IMR-90 (cell line): ENCODE measurements around the gene OR2B6. TPM values are rescaled to one million over a fixed set of nuclear protein-coding genes. Genes with fewer than 3 reads are reported as not detected.

Experiments
- ATAC-seq: fragments of 200-7000 bp; cut with Tn5 transposase; 2 replicates; pipeline ENCODE4 v1.9.1; 2020; ENCODE audit warnings: low read depth, mild to moderate bottlenecking, moderate library complexity
- BruUV-seq: library from RNA; stranded (reverse); fragments of 400-500 nt; replicated peaks from 2 replicates; lab custom pipeline; 2021; lab: Mats Ljungman, UMichigan
- CTCF ChIA-PET: fragments of 300-600 bp; formaldehyde crosslinking; extraction: SDS; loops from one replicate; lab custom pipeline; 2021; ENCODE audit warnings: antibody characterized with exemption; lab: Yijun Ruan, JAX
- POLR2A ChIA-PET: fragments of 300-600 bp; sonication (Branson Sonifier 250); formaldehyde crosslinking; loops from one replicate; lab custom pipeline; 2022; ENCODE audit warnings: antibody characterized with exemption; ENCODE audit not compliant: unreplicated experiment; lab: Charles Lee
- DNase-seq: peaks from one replicate; pipeline ENCODE4 v3.0.0; 2013
- H2AFZ ChIP-seq: replicated peaks from 2 replicates; pipeline ENCODE3; 2013; ENCODE audit warnings: low read length, mild to moderate bottlenecking; ENCODE audit not compliant: poor library complexity
- H2AK5ac ChIP-seq: 2 replicates; pipeline ENCODE4 v1.6.1; 2013; ENCODE audit warnings: low read depth, low read length, inconsistent platforms
- H2AK9ac ChIP-seq: replicated peaks from 2 replicates; pipeline ENCODE3; 2013; ENCODE audit warnings: mild to moderate bottlenecking, low read depth, low read length, moderate library complexity; ENCODE audit not compliant: poor library complexity
- H2BK120ac ChIP-seq: 2 replicates; pipeline ENCODE4 v1.6.1; 2013; ENCODE audit warnings: low read depth, low read length, inconsistent platforms
- H2BK15ac ChIP-seq: 3 replicates; pipeline ENCODE4 v1.6.1; 2013; ENCODE audit warnings: low read depth, low read length, inconsistent platforms
- H2BK20ac ChIP-seq: 2 replicates; pipeline ENCODE4 v1.6.1; 2013; ENCODE audit warnings: low read depth, mild to moderate bottlenecking, inconsistent platforms, low read length, moderate library complexity
- H2BK5ac ChIP-seq: 2 replicates; pipeline ENCODE4 v1.6.1; 2013; ENCODE audit warnings: mild to moderate bottlenecking, low read depth, low read length, inconsistent platforms; ENCODE audit not compliant: poor library complexity, severe bottlenecking
- H3K14ac ChIP-seq: replicated peaks from 2 replicates; pipeline ENCODE4 v1.6.1; 2013; ENCODE audit warnings: low read depth, low read length, inconsistent platforms
- H3K18ac ChIP-seq: 2 replicates; pipeline ENCODE4 v1.6.1; 2013; ENCODE audit warnings: low read depth, low read length, control low read depth
- H3K23ac ChIP-seq: 2 replicates; pipeline ENCODE4 v1.6.1; 2013; ENCODE audit warnings: low read depth, low read length, inconsistent platforms
- H3K27ac ChIP-seq: 2 replicates; pipeline ENCODE4 v1.5.1; 2013; ENCODE audit warnings: mild to moderate bottlenecking, control low read depth, low read length; ENCODE audit not compliant: insufficient read depth
- H3K27me3 ChIP-seq: 2 replicates; pipeline ENCODE4 v1.6.1; 2013; ENCODE audit warnings: low read length; ENCODE audit not compliant: control insufficient read depth, insufficient read depth
- H3K36me3 ChIP-seq: 2 replicates; pipeline ENCODE4 v1.6.1; 2013; ENCODE audit warnings: low read length, mixed read lengths; ENCODE audit not compliant: control insufficient read depth, insufficient read depth
- H3K4ac ChIP-seq: 2 replicates; pipeline ENCODE4 v1.6.1; 2013; ENCODE audit warnings: low read depth, low read length, inconsistent platforms
- H3K4me1 ChIP-seq: 2 replicates; pipeline ENCODE4 v1.6.1; 2013; ENCODE audit warnings: low read length, mixed read lengths; ENCODE audit not compliant: control insufficient read depth, insufficient read depth
- H3K4me2 ChIP-seq: 2 replicates; pipeline ENCODE4 v1.6.1; 2013; ENCODE audit warnings: low read depth, mild to moderate bottlenecking, control low read depth, low read length, moderate library complexity
- H3K4me3 ChIP-seq: 2 replicates; pipeline ENCODE4 v1.5.1; 2013; ENCODE audit warnings: low read depth, mild to moderate bottlenecking, control low read depth, low read length, moderate library complexity; ENCODE audit not compliant: insufficient read depth
- H3K56ac ChIP-seq: 2 replicates; pipeline ENCODE4 v1.6.1; 2013; ENCODE audit warnings: low read length, inconsistent platforms; ENCODE audit not compliant: insufficient read depth; ENCODE audit errors: extremely low read depth
- H3K79me1 ChIP-seq, 2 experiments: 2 replicates each; pipeline ENCODE4 v1.6.1; 2013; ENCODE audit warnings: low read length in 2 of 2, inconsistent platforms in 1 of 2, low read depth in 1 of 2
- H3K9ac ChIP-seq: 2 replicates; pipeline ENCODE4 v1.6.1; 2013; ENCODE audit warnings: low read depth, low read length, control low read depth
- H3K9me1 ChIP-seq: 2 replicates; pipeline ENCODE4 v1.6.1; 2013; ENCODE audit warnings: low read length, inconsistent platforms; ENCODE audit not compliant: insufficient read depth
- H3K9me3 ChIP-seq: 2 replicates; pipeline ENCODE4 v1.6.1; 2013; ENCODE audit warnings: low read length; ENCODE audit not compliant: control insufficient read depth, insufficient read depth
- H4K20me1 ChIP-seq: 2 replicates; pipeline ENCODE4 v1.6.1; 2013; ENCODE audit warnings: low read length, inconsistent platforms; ENCODE audit not compliant: insufficient read depth
- H4K5ac ChIP-seq: 2 replicates; pipeline ENCODE4 v1.6.1; 2013; ENCODE audit warnings: mild to moderate bottlenecking, low read depth, low read length, control low read depth
- H4K8ac ChIP-seq, 2 experiments: 2 replicates each; pipeline ENCODE4 v1.6.1; 2013; ENCODE audit warnings: low read depth in 2 of 2, low read length in 2 of 2, control low read depth in 1 of 2, inconsistent platforms in 1 of 2
- H4K91ac ChIP-seq: 2 replicates; pipeline ENCODE4 v1.6.1; 2013; ENCODE audit warnings: low read depth, low read length, inconsistent platforms; ENCODE audit not compliant: insufficient read depth
- FOS ChIP-seq: fragments of 150-350 bp; IDR thresholded peaks from 2 replicates; pipeline ENCODE4 v1.6.1; 2016; ENCODE audit warnings: low read depth, low read length
- MAFK ChIP-seq: IDR thresholded peaks from 2 replicates; pipeline ENCODE4 v1.6.1; 2012; ENCODE audit warnings: low read depth, low read length, improper control_type of control experiment
- NFE2L2 ChIP-seq: fragments of 150-350 bp; IDR thresholded peaks from 2 replicates; pipeline ENCODE4 v1.6.1; 2016; ENCODE audit warnings: low read depth, mild to moderate bottlenecking, low read length
- RAD21 ChIP-seq: IDR thresholded peaks from 2 replicates; pipeline ENCODE4 v1.6.1; 2012; ENCODE audit warnings: low read length, improper control_type of control experiment
- RFX5 ChIP-seq: IDR thresholded peaks from 2 replicates; pipeline ENCODE4 v1.8.0; 2012; ENCODE audit warnings: low read depth, mild to moderate bottlenecking, low read length, moderate library complexity
- USF2 ChIP-seq: fragments of 150-350 bp; IDR thresholded peaks from 2 replicates; pipeline ENCODE4 v1.6.1; 2017; ENCODE audit warnings: mild to moderate bottlenecking, antibody characterized with exemption, low read length, low read depth
- WGBS, 2 experiments: methylation state at CpG; one replicate each; pipeline versions ENCODE4 v1.1.5 to v1.1.7; 2013; ENCODE audit warnings: missing lambda C conversion rate in 2 of 2; ENCODE audit not compliant: insufficient read length in 1 of 2; ENCODE audit errors: extremely low coverage in 2 of 2; 5-methylcytosine and 5-hydroxymethylcytosine counted together
- dilution Hi-C: fragments of 300-500 bp; cut with HindIII; formaldehyde crosslinking; loops from one replicate; pipeline ENCODE4 v1.14.3; 2018; ENCODE audit warnings: low sequenced_read_pairs; ENCODE audit not compliant: unreplicated experiment
- in situ Hi-C: fragments of 300-500 bp; cut with MboI; formaldehyde crosslinking; loops from 3 replicates; pipeline ENCODE4 v1.14.3; 2019; ENCODE audit warnings: low sequenced_read_pairs, inconsistent platforms, mixed read lengths
- intact Hi-C: fragments of 100-400 bp; cut with micrococcal nuclease; formaldehyde crosslinking; loops from 2 replicates; pipeline ENCODE4 v1.10.0; 2022
- polyA plus RNA-seq, 3 experiments: library from polyadenylated mRNA; depleted of rRNA; stranded (reverse); fragments of >200 nt; gene quantifications; 2 replicates each; pipeline ENCODE4 v1.2.3, GENCODE V29; 2012; ENCODE audit warnings: low replicate concordance in 1 of 3
- total RNA-seq: library from RNA; depleted of rRNA; stranded (reverse); fragments of >200 nt; gene quantifications from 2 replicates; pipeline ENCODE4 v1.2.3, GENCODE V29; 2012

OR2B6 gene
- total and polyA plus RNA-seq, 2 of the 4 experiments (the other 2 are of a cell fraction): not detected

GRCh38 chr6:27994616-27995015 lies 37.6 kb downstream of the OR2B6 start:
- no peak overlapping the region for H3K56ac ChIP-seq
- no peak for ATAC-seq
- H2BK5ac ChIP-seq: no peak overlapping the region
- H2BK15ac ChIP-seq: no peak overlapping the region
- H3K4me1 ChIP-seq: no peaks in the 10 kb centered on the region
- H2BK20ac ChIP-seq: no peak overlapping the region
- intact Hi-C loops (no loop called here), dilution Hi-C loops (no loop called here), in situ Hi-C loops (no loop called here)
- H3K14ac ChIP-seq: no peak overlapping the region
- no peak for DNase-seq
- H3K27ac ChIP-seq: no peak overlapping the region
- H2AK9ac ChIP-seq: no peak overlapping the region
- no CpG with 5 or more reads among the region's 2 CpGs for WGBS, 2 experiments
- ChIA-PET CTCF (interaction anchor here (0.7 kb wide), 1 partner anchor 16 kb away, joined by 3 read pairs; no protein-coding TSS in a partner anchor), POLR2A (no interaction called here)
- H3K4me2 ChIP-seq: no peak overlapping the region
- no TSS peak for BruUV-seq
- no peaks in the 10 kb centered on the region for H3K79me1 ChIP-seq
- no peaks in the 10 kb centered on the region for H3K36me3 ChIP-seq
- H4K8ac ChIP-seq: no peak overlapping the region
- no peak overlapping the region for H3K4ac ChIP-seq
- H3K9me1 ChIP-seq: no peaks in the 10 kb centered on the region
- TF ChIP-seq USF2 (no peak), FOS (no peak), RFX5 (no peak), NFE2L2 (no peak), MAFK (no peak), RAD21 (no peak)
- H2AFZ ChIP-seq: no peak overlapping the region
- no peak overlapping the region for H3K9ac ChIP-seq
- no peak overlapping the region for H2AK5ac ChIP-seq
- no peak overlapping the region for H3K4me3 ChIP-seq
- H4K20me1 ChIP-seq: no peaks in the 10 kb centered on the region
- no peaks in the 10 kb centered on the region for H3K27me3 ChIP-seq
- no peak overlapping the region for H3K23ac ChIP-seq
- H2BK120ac ChIP-seq: no peak overlapping the region
- no peak overlapping the region for H4K91ac ChIP-seq
- H3K9me3 ChIP-seq: no peaks in the 10 kb centered on the region
- H4K5ac ChIP-seq: no peak overlapping the region
- no peak overlapping the region for H3K18ac ChIP-seq
